Endothelial cell of umbilical vein (primary cell): ENCODE results near the gene INTS11. TPM values are rescaled to one million over a fixed set of nuclear protein-coding genes. Genes with fewer than 3 reads are reported as not detected.

Source experiments
- BruUV-seq: library from RNA; stranded (reverse); fragments of 400-500 nt; replicated peaks from 2 replicates; lab custom pipeline; 2021; lab: Mats Ljungman, UMichigan
- CTCF ChIA-PET: fragments of 300-600, 350-600 bp; sonication (Branson Sonifier 250); formaldehyde crosslinking; loops from one replicate; lab custom pipeline; 2021; ENCODE audit warnings: antibody characterized with exemption, inconsistent platforms; lab: Charles Lee
- POLR2A ChIA-PET: fragments of 300-600, 350-600 bp; sonication (Branson Sonifier 250); formaldehyde crosslinking; loops from one replicate; lab custom pipeline; 2021; ENCODE audit warnings: antibody characterized with exemption, inconsistent platforms; lab: Charles Lee
- DNase-seq: peaks from one replicate; pipeline ENCODE4 v3.0.0-alpha.2; 2011; ENCODE audit warnings: low read depth, low spot score
- FAIRE-seq: peaks from 2 replicates; lab custom pipeline; 2011; peaks lifted over from hg19 to GRCh38; lab: Jason Lieb, UNC
- H2AFZ ChIP-seq: 2 replicates; pipeline ENCODE4 v1.6.0; 2012; ENCODE audit warnings: low read depth, low read length, control low read depth, inconsistent platforms
- H3K27ac ChIP-seq: 2 replicates; pipeline ENCODE4 v1.5.1; 2011; ENCODE audit warnings: low read depth, mild to moderate bottlenecking, control low read depth, low read length, moderate library complexity; ENCODE audit not compliant: insufficient read depth
- H3K27me3 ChIP-seq, 2 experiments: 2 replicates each; pipeline versions ENCODE4 v1.6.0 to v1.6.1; 2011; ENCODE audit warnings: low read length in 2 of 2, mixed read lengths in 1 of 2; ENCODE audit not compliant: control insufficient read depth in 2 of 2, insufficient read depth in 2 of 2
- H3K36me3 ChIP-seq, 2 experiments: 2 replicates in 1 of 2; 3 replicates in 1 of 2; pipeline ENCODE4 v1.5.1; 2011; ENCODE audit warnings: low read length in 2 of 2, mild to moderate bottlenecking in 1 of 2, moderate library complexity in 1 of 2; ENCODE audit not compliant: control insufficient read depth in 2 of 2, insufficient read depth in 2 of 2; ENCODE audit errors: extremely low read depth in 1 of 2
- H3K4me1 ChIP-seq: 3 replicates; pipeline ENCODE4 v1.5.1; 2011; ENCODE audit warnings: mild to moderate bottlenecking, low read length; ENCODE audit not compliant: control insufficient read depth, insufficient read depth; ENCODE audit errors: extremely low read depth
- H3K4me2 ChIP-seq: 2 replicates; pipeline ENCODE4 v1.6.1; 2011; ENCODE audit warnings: low read length, control low read depth, mixed read lengths; ENCODE audit not compliant: insufficient read depth
- H3K4me3 ChIP-seq, 3 experiments: fragments of 200-600 bp in 1 of 3; sonication (generic), shearing (Covaris generic) in 1 of 3; replicated peaks in 1 of 3; 2 replicates each; pipeline ENCODE4 v1.5.1; 2011 to 2016; ENCODE audit warnings: control low read depth in 3 of 3, low read length in 3 of 3, mild to moderate bottlenecking in 2 of 3, inconsistent platforms in 1 of 3, low read depth in 1 of 3, moderate library complexity in 1 of 3; ENCODE audit not compliant: insufficient read depth in 1 of 3
- H3K79me2 ChIP-seq: 2 replicates; pipeline ENCODE4 v1.6.0; 2012; ENCODE audit warnings: low read length, inconsistent platforms; ENCODE audit not compliant: control insufficient read depth, insufficient read depth
- H3K9ac ChIP-seq: replicated peaks from 2 replicates; pipeline ENCODE3; 2011; ENCODE audit warnings: low read length, control low read depth; ENCODE audit not compliant: insufficient read depth; ENCODE audit errors: extremely low read depth
- H3K9me1 ChIP-seq: replicated peaks from 3 replicates; pipeline ENCODE4 v1.6.0; 2011; ENCODE audit warnings: mild to moderate bottlenecking, low read length; ENCODE audit not compliant: control insufficient read depth, insufficient read depth; ENCODE audit errors: extremely low read depth
- H3K9me3 ChIP-seq: replicated peaks from 2 replicates; pipeline ENCODE4 v1.5.1; 2012; ENCODE audit warnings: low read length, inconsistent platforms; ENCODE audit not compliant: control insufficient read depth, insufficient read depth
- H4K20me1 ChIP-seq: replicated peaks from 2 replicates; pipeline ENCODE3; 2011; ENCODE audit warnings: mild to moderate bottlenecking, low read length; ENCODE audit not compliant: control insufficient read depth, insufficient read depth; ENCODE audit errors: extremely low read depth
- CTCF ChIP-seq, 2 donors: IDR thresholded peaks; 1 replicate in 1 of 2; 2 replicates in 1 of 2; pipeline ENCODE4 v1.5.1; 2011; ENCODE audit warnings: low read length in 2 of 2, mild to moderate bottlenecking in 2 of 2, moderate library complexity in 2 of 2, control low read depth in 1 of 2, inconsistent platforms in 1 of 2, low read depth in 1 of 2; ENCODE audit not compliant: insufficient read depth in 1 of 2; ENCODE audit errors: extremely low read depth in 1 of 2
- EZH2 ChIP-seq: IDR thresholded peaks from 2 replicates; pipeline ENCODE4 v1.6.1; 2012; ENCODE audit warnings: borderline replicate concordance, low read depth, mild to moderate bottlenecking, moderate library complexity, low read length, inconsistent platforms; ENCODE audit not compliant: severe bottlenecking
- FOS ChIP-seq: IDR thresholded peaks from 2 replicates; pipeline ENCODE4 v1.6.1; 2011; ENCODE audit warnings: mild to moderate bottlenecking, low read length, moderate library complexity, borderline replicate concordance; ENCODE audit not compliant: insufficient read depth
- GATA2 ChIP-seq: IDR thresholded peaks from 2 replicates; pipeline ENCODE4 v1.7.0; 2011; ENCODE audit warnings: low read depth, mild to moderate bottlenecking, moderate library complexity, mixed read lengths, low read length; ENCODE audit not compliant: insufficient read length, insufficient read depth
- JUN ChIP-seq: IDR thresholded peaks from 2 replicates; pipeline ENCODE4 v1.6.1; 2011; ENCODE audit warnings: borderline replicate concordance, low read depth; ENCODE audit not compliant: insufficient read length, insufficient read depth
- MAX ChIP-seq: IDR thresholded peaks from 2 replicates; pipeline ENCODE4 v1.6.1; 2011; ENCODE audit not compliant: insufficient read depth, insufficient read length
- MYC ChIP-seq: IDR thresholded peaks from one replicate; pipeline ENCODE4 v1.6.1; 2011; ENCODE audit warnings: mild to moderate bottlenecking, low read depth, low read length
- POLR2A ChIP-seq: IDR thresholded peaks from 2 replicates; pipeline ENCODE4 v1.6.1; 2012; ENCODE audit warnings: low read depth, mild to moderate bottlenecking, control low read depth, low read length
- POLR2AphosphoS5 ChIP-seq: IDR thresholded peaks from 2 replicates; pipeline ENCODE4 v1.6.1; 2012; ENCODE audit warnings: low read depth, mild to moderate bottlenecking, control low read depth, low read length, moderate library complexity; ENCODE audit not compliant: insufficient read depth
- dilution Hi-C: fragments of 300-500 bp; cut with MboI; formaldehyde crosslinking; loops from one replicate; pipeline ENCODE4 v1.15.0; 2019; ENCODE audit warnings: low sequenced_read_pairs; ENCODE audit not compliant: extremely low pct_ligation_motif_present
- intact Hi-C: fragments of 100-400 bp; cut with micrococcal nuclease; formaldehyde crosslinking; loops from one replicate; pipeline ENCODE4 v1.10.0; 2022
- polyA plus RNA-seq, 4 experiments: library from polyadenylated mRNA; depleted of rRNA in 3 of 4; stranded (reverse) in 3 of 4; unstranded in 1 of 4; fragments of >200 nt; gene quantifications; 2 replicates each; pipeline versions ENCODE4 v1.2.1 to v1.2.3, GENCODE V29; 2011 to 2012; ENCODE audit warnings: missing spikeins in 1 of 4
- total RNA-seq: library from RNA; stranded (reverse); gene quantifications from 2 replicates; pipeline ENCODE4 v1.2.3, GENCODE V29; 2021

Gene INTS11
- total and polyA plus RNA-seq, 2 donors (not counting 3 experiments of a cell fraction or from before 2014, with no cell fraction given): 132 to 222 TPM

DNA sequence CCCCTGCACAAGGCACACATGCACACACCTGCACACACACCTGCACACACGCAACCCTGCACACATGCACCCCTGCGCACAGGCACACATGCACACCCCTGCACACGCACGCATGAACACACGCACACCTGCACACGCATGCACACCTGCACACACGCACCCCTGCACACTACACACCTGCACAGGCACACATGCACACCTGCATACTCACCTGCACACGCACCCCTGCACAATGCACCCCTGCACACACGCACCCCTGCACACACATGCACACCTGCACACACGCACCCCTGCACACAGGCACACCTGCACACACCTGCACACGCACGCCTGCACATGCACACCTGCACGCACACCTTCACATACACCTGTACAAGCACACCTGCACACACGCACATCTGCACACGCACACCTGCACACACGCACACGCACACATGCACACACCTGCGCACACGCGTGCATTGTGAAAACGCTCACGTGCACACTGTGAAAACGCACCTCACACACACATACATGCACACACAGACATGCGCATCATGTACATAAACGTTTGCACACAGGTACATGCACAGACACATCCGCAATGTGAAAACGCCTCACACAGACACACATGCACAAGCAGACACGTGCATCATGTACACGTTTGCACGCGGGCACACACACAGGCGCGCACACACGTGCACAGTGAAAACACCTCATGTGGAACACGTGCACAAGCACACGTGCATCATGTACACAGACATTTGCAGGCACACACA, 16.5 kb upstream of the INTS11 start:
- intact Hi-C loops: no loop called here
- no TSS peak for BruUV-seq

More for the DNA sequence above, 16.5 kb upstream of the INTS11 start:
- Histone ChIP-seq H3K4me2 (no peak overlapping the region), H3K4me1 (no peaks in the 10 kb centered on the region), H3K27ac (no peak overlapping the region), H3K79me2 (peaks cover 10% of the 10 kb centered on the region), H3K4me3 (no peak overlapping the region), H4K20me1 (no peaks in the 10 kb centered on the region), H3K9me1 (no peaks in the 10 kb centered on the region), H3K9ac (no peak overlapping the region), H3K27me3 (no peaks in the 10 kb centered on the region), H3K36me3 (peaks cover 0 to 17% of the 10 kb centered on the region in 2 experiments), H2AFZ (no peak overlapping the region), H3K9me3 (no peaks in the 10 kb centered on the region)
- FAIRE-seq (no peak), DNase-seq (no peak)
- ChIA-PET CTCF (no interaction called here), POLR2A (no interaction called here)
- TF ChIP-seq POLR2AphosphoS5 (no peak), FOS (no peak), POLR2A (no peak), MAX (no peak), GATA2 (no peak), EZH2 (no peak), JUN (no peak), MYC (no peak), CTCF (IDR thresholded peaks at IDR 0.05; ENCODE audit: extremely low read depth in 1 of 2, insufficient read depth in 1 of 2, low read depth in 1 of 2, low read length in 2 of 2) (no peak)
- dilution Hi-C loops: no loop called here
